GM03348 (cell line): ENCODE measurements around the gene ABCC4.

ENCODE experiments used
- DNase-seq: peaks from one replicate; pipeline ENCODE4 v3.0.0; 2012; ENCODE audit warnings: low spot score

ABCC4 gene

DNA sequence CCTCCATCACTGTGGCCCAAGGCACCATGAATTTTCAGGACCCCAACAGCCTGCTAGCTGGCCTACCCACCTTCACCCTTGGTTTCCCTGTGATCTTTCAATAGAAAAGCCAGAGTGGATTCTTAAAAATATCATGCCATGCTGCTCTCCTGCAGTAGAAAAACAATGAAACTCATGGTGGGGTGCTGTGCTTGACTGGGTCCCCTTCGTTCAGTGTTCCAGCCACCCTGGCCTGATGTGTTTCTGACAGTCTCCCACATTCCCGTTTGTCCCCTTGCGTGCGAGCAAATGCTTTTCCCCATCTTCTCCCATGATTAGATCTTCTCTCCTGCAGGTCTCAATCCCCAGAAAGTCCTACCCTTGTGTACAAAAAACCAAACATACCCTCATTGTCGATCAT, 43.2 kb downstream of the ABCC4 start:
- no peak for DNase-seq

DNA sequence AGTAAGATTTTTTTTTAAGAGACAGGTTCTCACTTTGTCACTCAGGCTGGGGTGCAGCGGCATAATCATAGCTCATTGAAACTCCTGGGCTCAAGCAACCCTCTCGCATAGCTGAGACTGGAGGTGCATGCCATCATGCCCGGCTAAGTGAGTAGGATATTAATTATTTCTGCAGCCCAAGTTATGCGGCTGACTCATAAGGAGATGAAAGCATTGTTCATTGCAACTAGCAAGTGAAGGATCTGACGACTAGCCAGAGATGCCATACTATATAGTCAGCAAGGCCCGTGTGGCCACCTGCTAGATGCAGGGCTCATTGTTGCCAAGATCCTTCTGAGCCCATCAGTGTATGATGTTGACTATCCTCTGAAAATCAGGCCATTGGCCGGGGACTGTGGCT, 45.2 kb downstream of the ABCC4 start:
- peak; percentile 81 for DNase-seq

DNA sequence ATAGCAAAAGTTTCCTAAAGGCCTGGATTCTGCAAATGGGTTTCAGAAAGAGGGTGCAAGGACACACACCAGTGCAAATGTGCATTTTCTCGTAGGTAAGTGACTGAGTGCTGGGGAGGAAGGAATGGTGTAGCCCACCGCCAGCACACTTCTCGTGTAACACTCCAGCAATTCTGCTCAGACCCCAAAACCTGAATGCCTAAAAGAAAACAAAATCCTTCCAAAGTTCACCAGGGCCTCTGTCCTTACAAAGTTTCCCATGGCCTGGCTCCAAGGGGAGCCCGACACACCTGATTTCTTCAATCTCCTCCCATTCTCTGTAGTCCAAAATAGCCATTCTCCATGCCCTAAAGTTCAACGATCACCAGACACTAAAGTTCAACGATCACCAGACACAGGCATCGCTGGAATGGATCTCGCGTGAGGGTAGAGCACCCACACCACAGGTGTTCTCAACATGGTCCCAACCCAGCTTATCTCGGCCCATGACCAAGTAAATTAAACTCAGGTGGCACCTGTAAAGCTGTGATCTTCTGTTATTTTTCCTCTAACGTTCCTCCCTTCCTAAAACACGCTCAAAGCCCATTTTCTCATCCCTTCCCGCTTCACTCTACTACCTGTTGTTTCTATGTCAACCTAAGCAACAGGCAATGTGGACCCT, 46.0 kb downstream of the ABCC4 start:
- no peak for DNase-seq

DNA sequence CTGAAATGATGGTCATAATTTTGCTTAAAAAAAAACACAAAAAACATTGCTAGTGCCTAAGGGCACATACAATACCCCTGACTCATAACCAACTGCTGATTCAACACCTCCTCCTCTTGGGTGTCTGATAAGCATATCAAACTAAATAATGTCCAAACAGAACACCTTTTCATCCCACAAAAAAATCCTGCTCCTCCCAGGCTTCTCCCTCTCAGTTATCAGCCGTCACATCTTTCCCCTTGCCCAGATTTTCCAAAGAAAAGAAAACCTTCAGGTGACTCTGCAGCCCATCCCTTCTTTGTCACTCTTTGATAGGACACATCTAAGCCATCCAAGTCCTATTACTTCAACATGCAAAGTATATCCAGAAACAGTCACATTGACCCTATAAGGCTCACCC, 46.9 kb downstream of the ABCC4 start:
- peak; percentile 41 for DNase-seq

DNA sequence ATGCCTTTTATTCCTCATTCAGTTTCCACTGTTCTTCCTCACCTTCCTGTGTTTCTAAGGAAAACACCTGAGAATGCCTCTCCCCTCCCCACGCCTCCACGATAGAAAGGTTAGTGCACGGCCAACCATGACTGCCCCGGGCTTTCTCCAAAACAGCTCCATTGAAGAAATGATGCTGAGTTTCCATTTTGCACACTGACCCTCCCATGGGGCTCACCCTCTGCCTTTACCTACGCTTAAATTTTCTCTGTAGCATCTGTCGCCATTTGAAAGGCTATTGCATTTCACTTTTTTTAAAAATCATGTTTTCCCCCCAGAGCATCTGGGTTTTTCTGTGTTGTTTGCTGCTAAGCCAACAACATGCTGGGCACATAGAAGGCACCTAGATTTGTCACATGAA, 48.2 kb downstream of the ABCC4 start:
- no peak for DNase-seq

DNA sequence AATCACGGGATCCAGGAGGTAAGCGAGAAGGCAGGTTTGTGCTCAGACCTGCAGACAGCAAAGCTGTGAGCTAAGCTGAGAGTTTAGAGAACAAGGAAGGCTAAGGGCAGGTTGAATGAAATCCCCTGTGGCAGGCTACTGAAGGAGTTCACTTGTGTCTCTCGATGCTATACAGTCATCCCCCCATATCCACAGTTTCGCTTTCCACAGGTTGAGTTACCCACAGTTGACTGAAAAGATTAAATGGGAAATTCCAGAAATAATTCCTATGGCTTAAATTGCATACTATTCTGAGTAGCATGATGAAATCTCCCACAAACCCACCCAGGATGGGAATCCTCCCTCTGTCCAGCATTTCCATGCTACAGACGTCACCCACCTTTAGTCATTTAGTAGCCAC, 49.6 kb downstream of the ABCC4 start:
- DNase-seq, result no peak

DNA sequence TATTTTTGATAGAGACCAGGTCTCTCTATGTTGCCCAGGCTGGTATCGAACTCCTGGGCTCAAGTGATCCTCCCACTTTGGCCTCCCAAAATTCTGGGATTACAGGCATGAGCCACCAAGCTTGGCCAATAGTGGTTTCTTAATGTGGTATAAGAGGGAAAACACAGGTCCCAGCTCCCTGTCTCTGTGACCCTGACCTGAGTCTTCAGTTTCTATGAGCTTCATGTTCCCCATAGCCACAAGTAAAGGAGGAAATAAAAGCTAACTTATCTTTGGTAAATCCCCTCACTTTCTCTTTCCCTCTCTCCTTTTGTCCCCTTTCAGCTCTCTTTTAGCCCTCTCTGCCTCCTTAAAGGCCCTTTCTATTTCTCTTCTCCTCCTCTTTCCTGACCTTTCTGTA, 50.3 kb downstream of the ABCC4 start:
- no peak for DNase-seq

DNA sequence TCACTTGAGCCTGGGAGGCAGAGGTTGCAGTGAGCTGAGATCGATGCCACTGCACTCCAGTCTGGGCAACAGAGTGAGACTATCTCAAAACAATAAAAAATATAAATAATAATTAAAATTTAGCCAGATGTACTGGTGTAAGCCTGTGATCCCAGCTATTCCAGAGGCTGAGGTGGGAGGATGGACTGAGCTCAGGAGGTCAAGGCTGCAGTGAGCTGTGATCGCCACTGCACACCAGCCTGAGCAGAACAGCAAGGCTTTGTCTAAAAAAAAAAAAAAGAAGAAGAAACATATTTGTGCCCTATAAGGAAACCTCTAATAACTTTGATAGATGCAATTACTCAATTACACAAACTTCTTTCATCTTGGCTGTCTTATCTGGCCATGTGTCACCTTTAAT, 52.3 kb downstream of the ABCC4 start:
- DNase-seq, result no peak

DNA sequence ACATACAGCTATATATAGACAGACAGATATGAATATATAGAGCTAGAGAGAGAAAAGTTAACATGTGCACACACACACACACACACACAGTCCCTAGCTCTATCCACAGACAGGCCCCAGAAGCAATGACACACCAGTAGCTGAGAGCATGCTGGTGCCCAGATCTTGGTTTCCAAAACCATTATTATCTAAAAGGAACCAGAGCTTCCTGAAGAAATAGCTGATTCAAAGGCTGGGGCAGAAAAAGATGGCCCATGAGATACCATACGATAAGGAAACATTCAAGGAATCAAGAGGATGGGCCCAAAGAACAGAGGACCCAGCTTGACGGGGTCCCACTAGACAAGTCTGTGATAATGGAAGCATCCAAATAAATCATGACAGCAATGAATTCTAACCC, 53.4 kb downstream of the ABCC4 start:
- no peak for DNase-seq

DNA sequence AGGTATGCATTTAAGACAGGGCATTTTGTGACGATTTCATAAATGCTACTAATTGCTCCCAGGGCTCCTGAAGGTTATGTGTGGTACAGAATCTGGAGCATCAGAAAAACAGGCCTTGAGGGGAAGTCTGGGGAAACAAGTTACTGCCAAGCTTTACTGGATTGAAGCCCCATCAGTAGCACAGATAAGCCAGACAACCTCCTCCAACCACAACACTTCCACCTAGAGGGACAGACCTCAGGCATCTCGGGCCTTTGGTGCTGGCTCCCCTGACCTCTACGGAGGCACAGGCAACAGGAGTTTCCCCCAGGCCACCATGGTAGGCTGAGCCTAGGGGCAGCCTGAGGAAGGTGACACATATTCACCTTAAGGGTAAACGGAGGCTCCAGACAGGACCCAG, 54.1 kb downstream of the ABCC4 start:
- DNase-seq, result no peak

DNA sequence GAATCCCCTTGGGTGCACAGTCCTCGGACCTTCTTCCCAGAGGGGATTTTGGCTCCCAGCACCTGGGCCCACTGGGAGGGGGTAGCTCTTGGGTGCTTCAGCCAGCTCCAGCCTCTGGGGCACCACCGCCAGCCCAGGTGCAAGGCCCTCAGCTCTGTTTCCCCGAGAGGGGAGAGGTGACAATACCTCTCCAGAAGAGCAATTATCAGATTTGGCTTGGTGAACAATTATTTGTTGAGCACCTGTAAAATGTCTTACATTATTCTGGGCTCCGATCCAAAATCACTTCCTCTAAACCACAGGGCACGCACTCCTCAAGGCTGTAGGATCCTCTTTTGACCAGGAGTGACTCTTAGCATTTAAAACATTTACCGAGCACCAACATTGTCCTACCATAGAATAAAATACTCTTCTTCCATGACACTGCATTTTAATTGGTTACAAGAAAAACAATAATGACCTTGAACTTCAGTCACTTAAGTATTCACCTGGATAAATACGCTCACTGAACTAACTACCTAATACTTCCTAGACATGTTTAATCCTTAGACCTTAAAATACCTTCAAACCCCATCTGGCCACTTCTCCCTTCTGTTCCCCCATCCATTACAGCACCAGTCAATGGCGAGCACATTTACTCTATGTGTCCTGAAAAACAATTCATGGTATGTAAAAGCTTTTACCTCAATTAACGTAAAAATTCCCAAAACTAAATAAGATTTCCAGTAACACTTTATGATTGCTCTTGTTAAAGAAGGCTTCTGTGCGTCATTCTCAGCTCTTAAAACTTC, 54.8 kb downstream of the ABCC4 start:
- DNase-seq, result no peak

DNA sequence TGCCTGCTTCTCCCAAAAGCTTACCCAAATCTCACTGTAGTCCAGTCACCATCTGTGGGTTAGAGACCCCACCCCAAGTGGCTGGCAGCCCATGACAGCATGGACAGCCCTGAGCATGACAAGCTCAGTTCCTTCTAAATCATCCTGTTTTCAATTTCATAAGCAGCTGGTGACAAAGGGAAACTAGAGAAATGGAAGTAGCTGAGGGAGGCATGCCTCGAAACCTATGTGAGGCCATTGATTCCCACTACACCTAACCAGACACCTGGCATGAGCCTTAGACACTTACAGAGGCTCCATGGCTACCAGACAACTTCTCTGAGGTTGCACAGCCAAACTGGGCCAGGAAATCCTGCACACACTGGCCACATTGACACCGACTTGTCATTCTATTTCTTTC, 56.2 kb downstream of the ABCC4 start:
- DNase-seq, result no peak

DNA sequence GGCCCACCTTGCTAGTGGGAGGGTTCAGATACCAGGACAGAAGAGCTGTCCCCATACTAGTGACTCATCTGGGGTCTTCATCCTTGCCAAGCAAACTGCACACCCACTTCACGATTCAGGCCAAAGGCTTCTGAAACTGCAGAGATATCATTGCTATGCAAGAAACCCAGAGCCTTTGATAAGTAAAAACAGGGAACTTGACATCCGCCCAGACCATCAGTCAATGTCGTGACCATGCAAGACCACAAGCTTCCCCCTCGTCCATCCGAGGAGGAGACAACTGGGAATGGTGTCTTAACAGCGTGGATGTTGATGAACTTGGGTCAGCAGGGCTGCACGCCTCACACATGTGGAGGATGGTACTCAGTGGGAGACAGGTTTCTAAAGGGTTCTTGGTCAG, 58.0 kb downstream of the ABCC4 start:
- DNase-seq, result no peak

DNA sequence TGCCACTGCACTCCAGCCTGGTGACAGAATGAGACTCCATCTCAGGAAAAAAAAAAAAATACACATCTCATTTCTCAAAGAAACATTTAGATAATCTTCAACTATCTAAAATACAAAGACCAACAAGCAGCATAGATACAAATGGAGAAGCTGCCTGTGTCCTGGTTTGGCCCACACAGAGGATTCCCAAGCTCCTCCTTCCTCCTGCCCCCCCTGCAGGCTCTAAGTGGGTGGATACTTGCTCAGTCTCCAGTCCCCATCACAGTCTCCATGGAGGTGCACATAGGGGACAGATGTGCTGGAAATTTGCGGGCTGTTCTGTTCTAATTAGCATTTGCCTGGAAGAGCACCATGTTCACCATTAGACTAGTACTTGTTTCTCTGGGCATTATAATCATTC, 59.9 kb downstream of the ABCC4 start:
- DNase-seq, result no peak

DNA sequence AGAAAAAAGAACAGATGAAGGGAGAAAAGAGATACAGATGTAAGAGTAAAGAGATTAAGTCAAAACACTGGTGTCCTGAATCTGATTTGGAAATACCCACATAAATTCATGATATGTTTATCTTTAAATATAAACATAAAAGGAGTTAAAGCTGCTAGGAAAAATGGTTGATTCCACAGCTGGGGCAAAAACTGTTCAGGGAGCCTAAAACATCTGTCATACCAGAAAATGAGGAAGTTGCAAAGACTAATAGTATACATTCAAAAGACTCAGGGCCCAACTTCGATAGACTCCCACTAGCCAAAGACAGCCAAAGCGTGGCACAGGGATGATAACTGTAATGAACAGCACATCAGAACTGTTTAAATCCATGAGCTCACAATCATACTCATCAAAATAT, 62.0 kb downstream of the ABCC4 start:
- no peak for DNase-seq

DNA sequence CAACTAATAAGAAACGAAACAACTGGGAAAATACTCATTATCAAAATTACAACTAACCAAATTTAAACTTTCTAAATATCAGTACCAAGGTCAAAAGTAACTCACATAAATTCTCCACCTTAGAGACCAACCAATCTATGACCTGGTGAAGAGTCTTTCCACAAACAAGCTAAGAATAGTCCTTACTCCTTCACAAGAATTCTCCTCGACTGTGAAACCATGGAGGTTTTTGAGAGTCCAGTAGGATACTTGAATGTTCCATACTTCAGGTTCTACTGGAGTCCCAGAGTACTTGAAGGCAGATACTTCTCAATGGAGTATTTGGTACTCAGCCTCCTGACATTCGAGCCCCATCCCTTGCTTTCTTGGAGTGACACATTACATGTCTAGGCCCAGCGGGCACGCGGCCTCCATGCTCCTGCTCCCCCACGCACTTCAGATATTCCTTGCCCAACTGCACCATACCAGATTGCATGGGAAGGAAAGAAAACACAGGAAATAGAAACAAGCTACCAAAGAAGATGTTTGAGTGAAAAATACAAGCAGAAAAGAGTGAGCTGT, 63.9 kb downstream of the ABCC4 start:
- no peak for DNase-seq

DNA sequence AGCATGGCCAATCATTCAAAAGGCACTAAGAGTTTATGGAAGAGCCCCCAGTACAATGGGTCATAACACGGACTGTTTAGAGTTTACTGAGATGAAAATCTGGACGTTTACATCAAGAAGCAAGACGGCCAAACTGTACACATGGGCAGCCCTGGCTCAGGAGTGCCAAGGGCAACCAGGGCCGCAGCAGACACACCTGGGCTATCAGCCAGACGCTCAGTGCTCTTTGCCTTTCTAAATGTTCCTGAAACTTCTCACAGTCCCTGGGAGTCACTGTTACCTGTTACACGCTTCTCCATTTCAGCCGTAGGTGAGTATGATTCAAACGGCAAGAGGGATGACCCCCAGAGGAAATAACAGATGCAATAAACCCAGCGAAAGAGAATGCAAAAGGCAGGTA, 64.5 kb downstream of the ABCC4 start:
- DNase-seq, result no peak

DNA sequence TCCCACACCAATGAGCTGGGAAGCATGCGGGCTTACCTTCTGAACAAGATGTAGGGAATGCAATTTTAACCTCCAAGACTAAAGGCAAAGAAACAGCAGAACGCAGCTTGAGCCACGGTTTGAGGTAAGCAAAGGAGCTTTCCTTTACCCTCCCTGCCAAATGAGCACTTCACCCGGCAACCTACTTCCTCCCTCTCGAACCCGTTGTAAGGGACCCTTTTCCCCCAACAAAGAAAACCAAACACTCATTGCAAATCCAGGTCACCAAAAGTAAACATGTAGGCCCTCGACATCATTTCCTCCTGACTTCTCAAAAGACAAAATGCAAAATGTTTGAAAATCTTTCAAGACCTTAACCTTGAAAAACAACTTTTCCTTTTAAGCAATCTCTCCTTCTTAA, 65.3 kb downstream of the ABCC4 start:
- no peak for DNase-seq

DNA sequence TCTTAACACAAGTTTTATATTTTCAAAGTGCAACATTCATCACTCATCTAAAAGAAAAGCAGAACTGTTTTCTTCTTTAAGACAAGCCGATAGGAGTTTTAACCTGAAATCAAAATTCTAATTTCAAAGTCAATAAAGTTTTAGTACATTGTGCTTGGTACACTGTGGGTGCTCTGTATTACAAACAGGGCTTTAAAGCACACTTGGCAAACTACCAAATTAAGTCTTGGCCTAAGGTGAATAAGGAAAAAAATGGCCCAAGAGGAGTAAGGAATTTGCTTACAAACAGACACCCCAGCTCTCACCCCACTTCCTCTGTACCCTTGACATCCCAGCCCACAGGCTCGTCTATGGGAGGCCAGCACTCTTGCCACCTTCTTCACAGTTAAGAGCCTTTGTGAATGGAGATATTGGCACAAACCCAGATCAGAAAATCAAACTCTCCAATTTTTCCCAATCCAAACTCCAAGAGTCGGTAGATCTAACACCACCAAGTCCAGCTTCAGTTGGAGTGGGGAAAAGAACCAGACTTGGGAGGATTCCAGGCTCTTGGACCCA, 66.0 kb downstream of the ABCC4 start:
- no peak for DNase-seq

DNA sequence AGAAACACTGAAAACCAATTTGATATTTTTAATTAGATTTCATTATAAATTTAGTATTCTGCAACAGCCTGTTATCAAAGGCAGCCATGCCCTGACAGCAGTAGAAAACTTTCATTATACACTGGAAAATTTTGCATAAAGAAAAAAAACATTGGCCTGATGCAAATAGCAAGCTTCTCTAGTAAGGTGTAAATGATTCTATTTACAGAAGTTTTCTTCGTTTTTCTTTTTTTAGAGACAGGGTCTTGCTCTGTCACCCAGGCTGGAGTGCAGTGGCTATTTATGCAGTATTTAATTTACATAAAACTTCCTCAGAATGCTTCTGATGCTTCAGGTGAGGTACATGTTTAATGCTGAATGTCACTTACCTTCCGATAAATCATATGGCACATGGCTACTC, 67.0 kb downstream of the ABCC4 start:
- no peak for DNase-seq

DNA sequence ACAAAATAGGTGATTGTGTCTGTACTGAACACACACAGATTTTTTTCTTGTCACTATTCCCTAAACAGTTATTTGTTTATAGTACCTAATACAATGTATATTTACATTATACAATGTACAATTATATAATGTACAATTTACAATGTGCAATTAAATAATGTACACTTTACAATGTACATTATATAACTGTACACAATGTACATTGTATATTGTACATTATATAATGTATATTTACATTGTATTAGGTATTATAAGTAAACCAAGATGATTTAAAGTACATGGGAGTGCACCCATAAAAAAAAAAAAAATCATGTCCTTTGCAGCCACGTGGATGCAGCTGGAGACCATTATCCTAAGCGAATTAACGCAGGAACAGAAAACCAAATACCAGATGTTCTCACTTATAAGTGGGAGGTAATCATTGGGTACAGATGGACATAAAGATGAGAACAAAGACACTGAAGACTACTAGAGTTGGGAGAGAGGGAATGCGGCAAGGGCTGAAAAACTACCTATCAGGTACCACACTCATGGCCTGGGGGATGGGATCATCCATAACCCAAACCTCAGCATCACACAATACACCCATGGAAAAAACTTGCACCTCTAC, 68.1 kb downstream of the ABCC4 start:
- no peak for DNase-seq

DNA sequence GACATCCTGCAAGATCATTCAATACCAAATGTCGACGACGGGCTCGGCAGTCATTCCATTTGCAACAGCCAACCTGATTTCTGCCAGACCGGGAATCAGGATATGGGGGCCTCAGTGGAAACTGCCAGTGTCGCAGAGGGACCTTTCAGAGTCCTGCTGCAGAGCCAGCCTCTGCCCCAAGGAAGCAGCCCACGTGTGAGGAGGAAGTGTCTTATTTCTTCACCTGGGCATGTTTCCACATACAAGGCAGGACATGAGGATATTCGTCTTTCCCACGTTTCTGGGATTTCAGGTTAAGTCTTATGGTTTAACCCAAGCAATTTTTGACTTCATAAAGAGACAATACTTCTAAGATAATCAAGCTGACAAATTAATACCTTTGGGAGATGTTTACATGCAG, 69.9 kb downstream of the ABCC4 start:
- DNase-seq, result no peak

DNA sequence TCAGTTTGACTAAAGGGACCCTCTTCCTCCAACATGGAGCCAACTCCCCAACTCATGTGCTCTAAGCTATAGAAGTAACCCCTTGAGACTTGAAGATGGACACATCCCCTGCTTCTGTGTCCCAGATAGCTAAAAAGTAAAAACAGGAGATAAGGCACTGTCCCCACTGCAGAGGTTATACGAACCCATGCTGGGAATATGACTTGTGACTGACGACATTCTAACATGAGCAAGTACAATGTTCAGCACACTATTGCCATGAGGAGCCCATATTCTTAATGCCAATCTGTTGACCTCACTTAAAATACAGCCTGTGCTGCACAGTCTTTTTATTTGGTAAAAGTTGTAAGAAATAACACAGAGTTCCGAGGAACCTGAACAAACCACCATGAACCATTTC, 71.4 kb downstream of the ABCC4 start:
- DNase-seq, result no peak
